H1 (cell line): ENCODE results near the gene CDC73. TPM values are rescaled to one million over a fixed set of nuclear protein-coding genes. Genes with fewer than 3 reads are reported as not detected.

Experiments used
- ASH2L ChIP-seq: fragments of 200-600, 300-600 bp; sonication (generic); IDR thresholded peaks from one replicate; pipeline ENCODE4 v1.7.1; 2017; ENCODE audit warnings: low read length
- CREB1 ChIP-seq: IDR thresholded peaks from 2 replicates; pipeline ENCODE4 v1.6.1; 2012; ENCODE audit warnings: inconsistent platforms
- EP300 ChIP-seq, 2 experiments: IDR thresholded peaks; 1 replicate in 1 of 2; 2 replicates in 1 of 2; pipeline ENCODE4 v1.6.1; 2011 to 2012; ENCODE audit warnings: low read depth in 2 of 2, low read length in 2 of 2, mild to moderate bottlenecking in 2 of 2, borderline replicate concordance in 1 of 2, inconsistent platforms in 1 of 2, moderate library complexity in 1 of 2
- polyA plus RNA-seq, 7 experiments: library from polyadenylated mRNA; depleted of rRNA in 3 of 7; stranded (reverse) in 5 of 7; unstranded in 2 of 7; fragments of >200 nt in 5 of 7; fragments of 200-250 nt in 2 of 7; gene quantifications; 1 replicate in 5 of 7; 2 replicates in 1 of 7; 4 replicates in 1 of 7; pipeline versions ENCODE4 v1.2.1 to v1.2.3, GENCODE V29; 2011 to 2013; ENCODE audit warnings: missing spikeins in 2 of 7, mixed read lengths in 2 of 7
- total RNA-seq: library from RNA; stranded (reverse); fragmentation: NEBNext Ultra II Directional; extraction: Animal tissue kit (Norgen Biotek cat#: 25700); gene quantifications from 2 replicates; pipeline ENCODE4 v1.2.1, GENCODE V29; 2021

The CDC73 gene
- total and polyA plus RNA-seq, 2 of the 8 experiments (the other 6 are each of a cell fraction or from before 2014, with no cell fraction given), result 9.8 to 64.0 TPM

- TF ChIP-seq ASH2L (no peak), EP300 (IDR thresholded peaks at IDR 0.05; ENCODE audit: borderline replicate concordance in 1 of 2, low read depth in 2 of 2, low read length in 2 of 2) (no peak), CREB1 (no peak)
- TF ChIP-seq, all 59 proteins: peak for 0
These were observed 20.0 kb downstream of the CDC73 start (continued) for GRCh38 chr1:193141804-193142203.
